ENCODE results near the gene LONP2. TPM values are rescaled to one million over a fixed set of nuclear protein-coding genes. Genes with fewer than 3 reads are reported as not detected.

LONP2 gene
- total RNA-seq, 4 donors from 2014 or later = 28.2 to 88.9 (median 64.3) TPM

DNA sequence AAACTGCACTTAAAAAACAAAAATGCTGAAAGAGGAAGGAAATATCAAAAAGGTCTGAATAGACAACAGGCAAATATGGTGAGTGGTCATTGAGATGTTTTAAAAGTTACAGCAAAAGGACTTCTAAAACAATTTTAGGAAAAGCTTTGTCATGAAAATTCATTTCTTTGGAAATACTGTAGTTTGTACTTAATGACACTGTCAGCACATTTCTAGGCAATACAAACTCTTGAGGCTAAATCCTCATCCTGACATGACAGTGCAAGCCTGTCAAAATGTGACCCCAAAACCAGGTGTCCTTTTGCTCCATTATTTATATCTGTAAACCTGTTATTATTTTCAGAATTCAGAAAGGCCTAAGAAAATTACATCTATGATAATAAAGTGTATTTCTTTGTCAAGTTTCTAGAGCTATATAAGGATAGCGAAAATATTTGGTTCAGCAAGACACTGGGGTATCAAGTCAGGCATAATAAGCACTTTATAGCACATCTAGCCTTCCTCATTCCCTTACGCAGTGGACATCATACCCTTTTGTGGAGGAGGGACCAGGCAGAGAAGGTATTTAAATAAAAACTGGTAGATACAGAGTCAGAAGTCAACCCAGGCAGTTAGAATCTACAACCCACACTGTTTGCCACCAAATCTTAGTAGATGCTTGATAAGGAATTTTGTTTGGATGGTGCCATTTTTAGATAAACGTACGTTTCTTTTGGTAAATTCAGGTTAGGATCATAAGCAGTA is 112.7 kb downstream of the LONP2 start:
- no peak for TF ChIP-seq CTCF (IDR thresholded peaks at IDR 0.05)
- TF ChIP-seq POLR2A (IDR thresholded peaks at IDR 0.05) = no peak
- H3K4me3 ChIP-seq = no peak overlapping the region
- DNase-seq = no peak
- H3K36me3 ChIP-seq = no peaks in the 10 kb centered on the region
- H3K4me1 ChIP-seq = no peaks in the 10 kb centered on the region
- intact Hi-C loops (cut with DNase I; ENCODE audit: low total_unique reads) = loop anchor here (10.0 kb wide), 1 partner anchor 268 kb away; no protein-coding TSS in a partner anchor
- H3K27ac ChIP-seq = no peak overlapping the region
- no peaks in the 10 kb centered on the region for H3K9me3 ChIP-seq
- no peaks in the 10 kb centered on the region for H3K27me3 ChIP-seq

- Histone ChIP-seq H3K9me3 (no peaks in the 10 kb centered on the region), H3K4me1 (no peaks in the 10 kb centered on the region), H3K36me3 (no peaks in the 10 kb centered on the region), H3K27me3 (no peaks in the 10 kb centered on the region), H3K4me3 (no peak overlapping the region), H3K27ac (no peak overlapping the region)
- no peak for TF ChIP-seq CTCF (IDR thresholded peaks at IDR 0.05)
- TF ChIP-seq POLR2A (IDR thresholded peaks at IDR 0.05) = no peak
- DNase-seq = no peak
- intact Hi-C loops (cut with DNase I; ENCODE audit: low total_unique reads) = loop anchor here (10.0 kb wide), 1 partner anchor 266 kb away; no protein-coding TSS in a partner anchor
Observed at GRCh38 chr16:48358419-48358818, 114.3 kb downstream of the LONP2 start.

DNA sequence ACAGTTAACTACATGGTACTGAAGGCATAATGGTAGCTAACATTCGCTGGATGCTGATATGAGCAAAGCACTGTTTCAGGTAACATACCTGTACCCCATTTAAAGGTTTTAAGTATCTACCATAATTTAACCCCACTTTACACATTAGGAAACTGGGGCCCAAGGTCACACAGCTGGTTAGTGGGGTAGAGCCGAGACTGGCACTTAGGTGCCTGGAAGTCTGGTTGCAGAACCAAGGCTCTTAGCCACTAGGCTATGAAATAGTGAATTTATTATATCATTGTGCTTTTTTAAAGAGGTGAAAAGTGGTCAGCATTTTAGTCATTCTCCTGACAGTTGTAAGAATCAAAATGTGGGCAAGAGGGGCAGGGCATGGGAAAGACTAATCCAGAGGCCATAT is 115.9 kb downstream of the LONP2 start:
- H3K27me3 ChIP-seq = no peaks in the 10 kb centered on the region
- H3K4me1 ChIP-seq = no peaks in the 10 kb centered on the region
- intact Hi-C loops (cut with DNase I; ENCODE audit: low total_unique reads) = loop anchor here (10.0 kb wide), 1 partner anchor 265 kb away; no protein-coding TSS in a partner anchor
- H3K4me3 ChIP-seq = no peak overlapping the region
- H3K27ac ChIP-seq = no peak overlapping the region
- H3K9me3 ChIP-seq = no peaks in the 10 kb centered on the region
- no peaks in the 10 kb centered on the region for H3K36me3 ChIP-seq
- TF ChIP-seq POLR2A (IDR thresholded peaks at IDR 0.05) (no peak), CTCF (IDR thresholded peaks at IDR 0.05) (no peak)
- DNase-seq = no peak

DNA sequence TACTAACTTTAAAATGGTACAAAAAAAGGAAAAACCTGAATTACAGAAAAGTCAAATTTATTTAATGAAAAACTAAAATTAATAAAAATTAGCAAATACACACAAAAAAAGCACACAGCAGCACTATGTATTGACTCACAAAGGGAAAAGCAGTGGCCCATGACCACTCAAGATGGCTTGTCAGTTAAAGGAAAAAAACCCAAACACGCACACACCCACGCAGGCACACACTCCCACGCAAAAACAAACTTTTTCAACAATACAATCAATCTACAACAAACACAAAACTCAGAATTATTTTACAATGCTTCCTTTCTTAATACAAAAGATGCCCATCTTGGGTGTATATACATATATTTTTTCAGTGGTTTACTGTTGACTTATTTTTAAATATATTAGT is 116.9 kb downstream of the LONP2 start:
- intact Hi-C loops (cut with DNase I; ENCODE audit: low total_unique reads) = no loop called here
- Histone ChIP-seq H3K27ac (no peak overlapping the region), H3K9me3 (no peaks in the 10 kb centered on the region), H3K4me3 (no peak overlapping the region), H3K27me3 (no peaks in the 10 kb centered on the region), H3K36me3 (no peaks in the 10 kb centered on the region), H3K4me1 (no peaks in the 10 kb centered on the region)
- TF ChIP-seq POLR2A (IDR thresholded peaks at IDR 0.05) (no peak), CTCF (IDR thresholded peaks at IDR 0.05) (no peak)
- DNase-seq = no peak

DNA sequence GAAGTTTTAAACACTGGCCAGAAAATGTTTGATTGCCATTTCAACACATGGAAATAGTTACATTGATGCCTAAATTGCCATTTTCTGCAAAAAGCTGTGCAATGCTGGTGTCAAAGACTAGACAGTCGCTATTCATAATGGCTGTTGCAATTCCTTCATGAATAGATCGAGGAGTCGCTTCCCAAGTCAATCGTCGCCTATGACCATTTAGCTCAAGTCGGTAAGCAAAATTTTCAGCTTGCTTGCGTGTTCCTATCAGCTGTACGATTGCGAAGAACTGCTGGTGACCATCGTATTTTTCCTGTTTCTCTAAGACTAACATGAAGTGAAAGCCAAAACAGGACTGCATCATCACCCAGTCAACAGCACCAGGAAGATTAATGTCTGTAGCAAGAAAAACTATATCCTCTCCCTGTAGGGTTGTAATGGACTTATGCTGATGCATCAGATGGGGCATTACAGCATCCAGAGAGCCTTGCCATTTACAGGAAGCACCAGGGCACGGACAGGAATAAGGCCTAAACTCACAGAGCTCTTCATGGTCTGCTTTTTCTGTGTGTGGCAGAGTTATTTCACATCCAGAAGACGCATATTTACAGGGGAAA is 117.5 kb downstream of the LONP2 start:
- Histone ChIP-seq H3K36me3 (no peaks in the 10 kb centered on the region), H3K4me1 (no peaks in the 10 kb centered on the region), H3K4me3 (no peak overlapping the region), H3K27me3 (no peaks in the 10 kb centered on the region), H3K27ac (no peak overlapping the region), H3K9me3 (no peaks in the 10 kb centered on the region)
- intact Hi-C loops (cut with DNase I; ENCODE audit: low total_unique reads) = no loop called here
- no peak for DNase-seq
- no peak for TF ChIP-seq CTCF (IDR thresholded peaks at IDR 0.05)
- no peak for TF ChIP-seq POLR2A (IDR thresholded peaks at IDR 0.05)
